ENCODE results near the gene CCNI2. TPM values are rescaled to one million over a fixed set of nuclear protein-coding genes. Genes with fewer than 3 reads are reported as not detected.

The CCNI2 gene
- total and polyA plus RNA-seq, 9 of the 15 experiments (the other 6 are each of a cell fraction or from before 2014, with no cell fraction given), result 0.05 to 1.7 (median 0.81) TPM; not detected in 5

DNA sequence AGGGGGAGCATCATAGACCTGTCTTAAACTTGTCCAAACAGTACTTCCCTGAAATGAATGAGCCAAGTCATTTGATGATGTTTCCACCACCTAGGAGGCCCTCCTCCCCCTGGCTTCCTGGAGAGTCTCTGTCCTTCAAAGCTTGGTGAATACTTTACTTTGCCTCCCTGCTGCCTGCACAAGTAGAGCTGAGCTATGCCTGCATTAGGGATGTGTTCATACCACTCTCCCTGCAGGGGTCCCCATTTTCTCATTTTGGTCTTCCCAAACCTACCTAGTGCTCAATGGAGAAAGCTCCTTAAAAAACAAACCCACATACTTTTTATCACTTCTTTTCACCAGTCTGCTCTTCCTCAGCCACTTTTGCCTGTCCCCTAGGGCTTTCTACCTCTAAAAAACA lies 7.7 kb downstream of the CCNI2 start (continued):
- TF ChIP-seq, protein P1, sequence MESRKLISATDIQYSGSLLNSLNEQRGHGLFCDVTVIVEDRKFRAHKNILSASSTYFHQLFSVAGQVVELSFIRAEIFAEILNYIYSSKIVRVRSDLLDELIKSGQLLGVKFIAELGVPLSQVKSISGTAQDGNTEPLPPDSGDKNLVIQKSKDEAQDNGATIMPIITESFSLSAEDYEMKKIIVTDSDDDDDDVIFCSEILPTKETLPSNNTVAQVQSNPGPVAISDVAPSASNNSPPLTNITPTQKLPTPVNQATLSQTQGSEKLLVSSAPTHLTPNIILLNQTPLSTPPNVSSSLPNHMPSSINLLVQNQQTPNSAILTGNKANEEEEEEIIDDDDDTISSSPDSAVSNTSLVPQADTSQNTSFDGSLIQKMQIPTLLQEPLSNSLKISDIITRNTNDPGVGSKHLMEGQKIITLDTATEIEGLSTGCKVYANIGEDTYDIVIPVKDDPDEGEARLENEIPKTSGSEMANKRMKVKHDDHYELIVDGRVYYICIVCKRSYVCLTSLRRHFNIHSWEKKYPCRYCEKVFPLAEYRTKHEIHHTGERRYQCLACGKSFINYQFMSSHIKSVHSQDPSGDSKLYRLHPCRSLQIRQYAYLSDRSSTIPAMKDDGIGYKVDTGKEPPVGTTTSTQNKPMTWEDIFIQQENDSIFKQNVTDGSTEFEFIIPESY (CRISPR knock-in tag; IDR thresholded peaks at IDR 0.05), result no peak
- no peak for TF ChIP-seq RNF2 (IDR thresholded peaks at IDR 0.05)
- TF ChIP-seq, protein P2, sequence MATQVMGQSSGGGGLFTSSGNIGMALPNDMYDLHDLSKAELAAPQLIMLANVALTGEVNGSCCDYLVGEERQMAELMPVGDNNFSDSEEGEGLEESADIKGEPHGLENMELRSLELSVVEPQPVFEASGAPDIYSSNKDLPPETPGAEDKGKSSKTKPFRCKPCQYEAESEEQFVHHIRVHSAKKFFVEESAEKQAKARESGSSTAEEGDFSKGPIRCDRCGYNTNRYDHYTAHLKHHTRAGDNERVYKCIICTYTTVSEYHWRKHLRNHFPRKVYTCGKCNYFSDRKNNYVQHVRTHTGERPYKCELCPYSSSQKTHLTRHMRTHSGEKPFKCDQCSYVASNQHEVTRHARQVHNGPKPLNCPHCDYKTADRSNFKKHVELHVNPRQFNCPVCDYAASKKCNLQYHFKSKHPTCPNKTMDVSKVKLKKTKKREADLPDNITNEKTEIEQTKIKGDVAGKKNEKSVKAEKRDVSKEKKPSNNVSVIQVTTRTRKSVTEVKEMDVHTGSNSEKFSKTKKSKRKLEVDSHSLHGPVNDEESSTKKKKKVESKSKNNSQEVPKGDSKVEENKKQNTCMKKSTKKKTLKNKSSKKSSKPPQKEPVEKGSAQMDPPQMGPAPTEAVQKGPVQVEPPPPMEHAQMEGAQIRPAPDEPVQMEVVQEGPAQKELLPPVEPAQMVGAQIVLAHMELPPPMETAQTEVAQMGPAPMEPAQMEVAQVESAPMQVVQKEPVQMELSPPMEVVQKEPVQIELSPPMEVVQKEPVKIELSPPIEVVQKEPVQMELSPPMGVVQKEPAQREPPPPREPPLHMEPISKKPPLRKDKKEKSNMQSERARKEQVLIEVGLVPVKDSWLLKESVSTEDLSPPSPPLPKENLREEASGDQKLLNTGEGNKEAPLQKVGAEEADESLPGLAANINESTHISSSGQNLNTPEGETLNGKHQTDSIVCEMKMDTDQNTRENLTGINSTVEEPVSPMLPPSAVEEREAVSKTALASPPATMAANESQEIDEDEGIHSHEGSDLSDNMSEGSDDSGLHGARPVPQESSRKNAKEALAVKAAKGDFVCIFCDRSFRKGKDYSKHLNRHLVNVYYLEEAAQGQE (IDR thresholded peaks at IDR 0.05; ENCODE audit: borderline replicate concordance), result peak; percentile 75
- TF ChIP-seq, protein P2 (CRISPR knock-in tag; IDR thresholded peaks at IDR 0.05; ENCODE audit: low read depth), result no peak
- TF ChIP-seq, protein P3, sequence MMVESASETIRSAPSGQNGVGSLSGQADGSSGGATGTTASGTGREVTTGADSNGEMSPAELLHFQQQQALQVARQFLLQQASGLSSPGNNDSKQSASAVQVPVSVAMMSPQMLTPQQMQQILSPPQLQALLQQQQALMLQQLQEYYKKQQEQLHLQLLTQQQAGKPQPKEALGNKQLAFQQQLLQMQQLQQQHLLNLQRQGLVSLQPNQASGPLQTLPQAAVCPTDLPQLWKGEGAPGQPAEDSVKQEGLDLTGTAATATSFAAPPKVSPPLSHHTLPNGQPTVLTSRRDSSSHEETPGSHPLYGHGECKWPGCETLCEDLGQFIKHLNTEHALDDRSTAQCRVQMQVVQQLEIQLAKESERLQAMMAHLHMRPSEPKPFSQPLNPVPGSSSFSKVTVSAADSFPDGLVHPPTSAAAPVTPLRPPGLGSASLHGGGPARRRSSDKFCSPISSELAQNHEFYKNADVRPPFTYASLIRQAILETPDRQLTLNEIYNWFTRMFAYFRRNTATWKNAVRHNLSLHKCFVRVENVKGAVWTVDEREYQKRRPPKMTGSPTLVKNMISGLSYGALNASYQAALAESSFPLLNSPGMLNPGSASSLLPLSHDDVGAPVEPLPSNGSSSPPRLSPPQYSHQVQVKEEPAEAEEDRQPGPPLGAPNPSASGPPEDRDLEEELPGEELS (CRISPR knock-in tag; IDR thresholded peaks at IDR 0.05; ENCODE audit: borderline replicate concordance), result no peak
- no peak for TF ChIP-seq ZNF668 (CRISPR knock-in tag; IDR thresholded peaks at IDR 0.05)
- no peak for TF ChIP-seq ADNP (tag; IDR thresholded peaks at IDR 0.05)
- TF ChIP-seq, protein P4, sequence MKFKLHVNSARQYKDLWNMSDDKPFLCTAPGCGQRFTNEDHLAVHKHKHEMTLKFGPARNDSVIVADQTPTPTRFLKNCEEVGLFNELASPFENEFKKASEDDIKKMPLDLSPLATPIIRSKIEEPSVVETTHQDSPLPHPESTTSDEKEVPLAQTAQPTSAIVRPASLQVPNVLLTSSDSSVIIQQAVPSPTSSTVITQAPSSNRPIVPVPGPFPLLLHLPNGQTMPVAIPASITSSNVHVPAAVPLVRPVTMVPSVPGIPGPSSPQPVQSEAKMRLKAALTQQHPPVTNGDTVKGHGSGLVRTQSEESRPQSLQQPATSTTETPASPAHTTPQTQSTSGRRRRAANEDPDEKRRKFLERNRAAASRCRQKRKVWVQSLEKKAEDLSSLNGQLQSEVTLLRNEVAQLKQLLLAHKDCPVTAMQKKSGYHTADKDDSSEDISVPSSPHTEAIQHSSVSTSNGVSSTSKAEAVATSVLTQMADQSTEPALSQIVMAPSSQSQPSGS (CRISPR knock-in tag; IDR thresholded peaks at IDR 0.05), result no peak
- TF ChIP-seq, protein P5, sequence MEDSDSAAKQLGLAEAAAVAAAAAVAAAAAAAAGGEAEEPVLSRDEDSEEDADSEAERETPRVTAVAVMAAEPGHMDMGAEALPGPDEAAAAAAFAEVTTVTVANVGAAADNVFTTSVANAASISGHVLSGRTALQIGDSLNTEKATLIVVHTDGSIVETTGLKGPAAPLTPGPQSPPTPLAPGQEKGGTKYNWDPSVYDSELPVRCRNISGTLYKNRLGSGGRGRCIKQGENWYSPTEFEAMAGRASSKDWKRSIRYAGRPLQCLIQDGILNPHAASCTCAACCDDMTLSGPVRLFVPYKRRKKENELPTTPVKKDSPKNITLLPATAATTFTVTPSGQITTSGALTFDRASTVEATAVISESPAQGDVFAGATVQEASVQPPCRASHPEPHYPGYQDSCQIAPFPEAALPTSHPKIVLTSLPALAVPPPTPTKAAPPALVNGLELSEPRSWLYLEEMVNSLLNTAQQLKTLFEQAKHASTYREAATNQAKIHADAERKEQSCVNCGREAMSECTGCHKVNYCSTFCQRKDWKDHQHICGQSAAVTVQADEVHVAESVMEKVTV (CRISPR knock-in tag; IDR thresholded peaks at IDR 0.05), result peak; percentile 66
- TF ChIP-seq ASH1L (IDR thresholded peaks at IDR 0.05; ENCODE audit: borderline replicate concordance, low read depth, partially characterized antibody), result no peak
- TF ChIP-seq, protein P6, sequence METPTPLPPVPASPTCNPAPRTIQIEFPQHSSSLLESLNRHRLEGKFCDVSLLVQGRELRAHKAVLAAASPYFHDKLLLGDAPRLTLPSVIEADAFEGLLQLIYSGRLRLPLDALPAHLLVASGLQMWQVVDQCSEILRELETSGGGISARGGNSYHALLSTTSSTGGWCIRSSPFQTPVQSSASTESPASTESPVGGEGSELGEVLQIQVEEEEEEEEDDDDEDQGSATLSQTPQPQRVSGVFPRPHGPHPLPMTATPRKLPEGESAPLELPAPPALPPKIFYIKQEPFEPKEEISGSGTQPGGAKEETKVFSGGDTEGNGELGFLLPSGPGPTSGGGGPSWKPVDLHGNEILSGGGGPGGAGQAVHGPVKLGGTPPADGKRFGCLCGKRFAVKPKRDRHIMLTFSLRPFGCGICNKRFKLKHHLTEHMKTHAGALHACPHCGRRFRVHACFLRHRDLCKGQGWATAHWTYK (CRISPR knock-in tag; IDR thresholded peaks at IDR 0.05), result no peak

Data from K562 (cell line).